ENCODE measurements around the gene ADAMTS6. TPM values are rescaled to one million over a fixed set of nuclear protein-coding genes. Genes with fewer than 3 reads are reported as not detected.

The ADAMTS6 gene
- total RNA-seq, 1 donor: 1.9 TPM

- no peak for DNase-seq (ENCODE audit: low read depth in 2 of 3, low spot score in 2 of 3)
These were observed 330.1 kb downstream of the ADAMTS6 start for GRCh38 chr5:65151614-65152013.

- no peak for DNase-seq (ENCODE audit: low read depth in 2 of 3, low spot score in 2 of 3)
These were observed 331.0 kb downstream of the ADAMTS6 start for GRCh38 chr5:65150599-65151304.

GRCh38 chr5:65149827-65150226 is 331.9 kb downstream of the ADAMTS6 start:
- no peak for DNase-seq (ENCODE audit: low read depth in 2 of 3, low spot score in 2 of 3)

GRCh38 chr5:65144136-65144871 is 337.4 kb downstream of the ADAMTS6 start:
- no peak for DNase-seq (ENCODE audit: low read depth in 2 of 3, low spot score in 2 of 3)

- DNase-seq (ENCODE audit: low read depth in 2 of 3, low spot score in 2 of 3): no peak
These were observed 339.2 kb downstream of the ADAMTS6 start for GRCh38 chr5:65142511-65143011.

GRCh38 chr5:65142016-65142415 is 339.7 kb downstream of the ADAMTS6 start:
- no peak for DNase-seq (ENCODE audit: low read depth in 2 of 3, low spot score in 2 of 3)

GRCh38 chr5:65141493-65141892 is 340.2 kb downstream of the ADAMTS6 start:
- DNase-seq (ENCODE audit: low read depth in 2 of 3, low spot score in 2 of 3): no peak

- no peak for DNase-seq (ENCODE audit: low read depth in 2 of 3, low spot score in 2 of 3)
These were observed 344.1 kb downstream of the ADAMTS6 start for GRCh38 chr5:65137631-65138030.

- DNase-seq (ENCODE audit: low read depth in 2 of 3, low spot score in 2 of 3): no peak
These were observed 348.1 kb downstream of the ADAMTS6 start for GRCh38 chr5:65133477-65134110.

GRCh38 chr5:65132386-65132785 is 349.3 kb downstream of the ADAMTS6 start:
- DNase-seq (ENCODE audit: low read depth in 2 of 3, low spot score in 2 of 3): no peak

GRCh38 chr5:65128226-65128625 is 353.5 kb downstream of the ADAMTS6 start:
- no peak for DNase-seq (ENCODE audit: low read depth in 2 of 3, low spot score in 2 of 3)

- DNase-seq (ENCODE audit: low read depth in 2 of 3, low spot score in 2 of 3): no peak
These were observed 354.4 kb downstream of the ADAMTS6 start for GRCh38 chr5:65127161-65127901.

- DNase-seq (ENCODE audit: low read depth in 2 of 3, low spot score in 2 of 3): no peak
These were observed 355.1 kb downstream of the ADAMTS6 start for GRCh38 chr5:65126542-65127069.

GRCh38 chr5:65125591-65126541 is 355.9 kb downstream of the ADAMTS6 start:
- DNase-seq (ENCODE audit: low read depth in 2 of 3, low spot score in 2 of 3): no peak

GRCh38 chr5:65121880-65122436 is 359.8 kb downstream of the ADAMTS6 start:
- DNase-seq (ENCODE audit: low read depth in 2 of 3, low spot score in 2 of 3): no peak

GRCh38 chr5:65120371-65120967 is 361.3 kb downstream of the ADAMTS6 start:
- no peak for DNase-seq (ENCODE audit: low read depth in 2 of 3, low spot score in 2 of 3)

GRCh38 chr5:65117525-65117924 is 364.2 kb downstream of the ADAMTS6 start:
- no peak for DNase-seq (ENCODE audit: low read depth in 2 of 3, low spot score in 2 of 3)

GRCh38 chr5:65113771-65114170 is 367.9 kb downstream of the ADAMTS6 start:
- no peak for DNase-seq (ENCODE audit: low read depth in 2 of 3, low spot score in 2 of 3)

Data from hematopoietic multipotent progenitor cell (in vitro differentiated cells).